Measurements from ENCODE around the gene CAMKMT. TPM values are rescaled to one million over a fixed set of nuclear protein-coding genes. Genes with fewer than 3 reads are reported as not detected.

The CAMKMT gene
- total RNA-seq, 6 donors from 2014 or later, result 7.7 to 17.8 (median 12.2) TPM

GRCh38 chr2:44680424-44680971 is 318.8 kb downstream of the CAMKMT start:
- no peaks in the 10 kb centered on the region for H3K36me3 ChIP-seq
- H3K4me3 ChIP-seq, result no peak overlapping the region
- 86 to 87% methylated on average over 8 of the region's 8 CpGs for WGBS, 2 donors
- TF ChIP-seq POLR2A (IDR thresholded peaks at IDR 0.05) (no peak), POLR2AphosphoS5 (IDR thresholded peaks at IDR 0.05) (no peak), EP300 (IDR thresholded peaks at IDR 0.05) (no peak), CTCF (IDR thresholded peaks at IDR 0.05) (no peak)
- DNase-seq (no peak), ATAC-seq (ENCODE audit: low FRiP score in 2 of 2) (no peak)
- no peaks in the 10 kb centered on the region for H3K4me1 ChIP-seq
- H3K9me3 ChIP-seq, result no peaks in the 10 kb centered on the region
- no peak overlapping the region for H3K27ac ChIP-seq
- no peaks in the 10 kb centered on the region for H3K27me3 ChIP-seq

GRCh38 chr2:44680983-44681531 is 319.3 kb downstream of the CAMKMT start:
- no peak overlapping the region for H3K27ac ChIP-seq
- no peaks in the 10 kb centered on the region for H3K36me3 ChIP-seq
- H3K4me1 ChIP-seq, result no peaks in the 10 kb centered on the region
- TF ChIP-seq POLR2A (IDR thresholded peaks at IDR 0.05) (no peak), EP300 (IDR thresholded peaks at IDR 0.05) (no peak), CTCF (IDR thresholded peaks at IDR 0.05) (no peak), POLR2AphosphoS5 (IDR thresholded peaks at IDR 0.05) (no peak)
- H3K27me3 ChIP-seq, result no peaks in the 10 kb centered on the region
- ATAC-seq (ENCODE audit: low FRiP score in 2 of 2) (no peak), DNase-seq (no peak)
- WGBS, 2 donors, result 56 to 66% methylated on average over 5 of the region's 5 CpGs
- no peak overlapping the region for H3K4me3 ChIP-seq
- no peaks in the 10 kb centered on the region for H3K9me3 ChIP-seq

- H3K9me3 ChIP-seq, result no peaks in the 10 kb centered on the region
- H3K4me3 ChIP-seq, result no peak overlapping the region
- no peaks in the 10 kb centered on the region for H3K4me1 ChIP-seq
- no peak overlapping the region for H3K27ac ChIP-seq
- 96 to 97% methylated on average over 6 of the region's 6 CpGs for WGBS, 2 donors
- ATAC-seq (ENCODE audit: low FRiP score in 2 of 2) (no peak), DNase-seq (no peak)
- no peak for TF ChIP-seq POLR2AphosphoS5 (IDR thresholded peaks at IDR 0.05)
- no peak for TF ChIP-seq EP300 (IDR thresholded peaks at IDR 0.05)
- no peak for TF ChIP-seq POLR2A (IDR thresholded peaks at IDR 0.05)
- TF ChIP-seq CTCF (IDR thresholded peaks at IDR 0.05), result no peak
- no peaks in the 10 kb centered on the region for H3K36me3 ChIP-seq
- H3K27me3 ChIP-seq, result no peaks in the 10 kb centered on the region
Measured at GRCh38 chr2:44682459-44682858, 320.7 kb downstream of the CAMKMT start.

GRCh38 chr2:44684559-44684958 is 322.8 kb downstream of the CAMKMT start:
- TF ChIP-seq POLR2A (IDR thresholded peaks at IDR 0.05), result no peak
- Histone ChIP-seq H3K36me3 (no peaks in the 10 kb centered on the region), H3K4me1 (no peaks in the 10 kb centered on the region), H3K27ac (no peak overlapping the region), H3K9me3 (no peaks in the 10 kb centered on the region), H3K27me3 (no peaks in the 10 kb centered on the region), H3K4me3 (no peak overlapping the region)
- DNase-seq, result no peak
- ATAC-seq (ENCODE audit: low FRiP score in 2 of 2), result no peak

- ATAC-seq (ENCODE audit: low FRiP score in 2 of 2) (no peak), DNase-seq (no peak)
- Histone ChIP-seq H3K36me3 (no peaks in the 10 kb centered on the region), H3K4me1 (no peaks in the 10 kb centered on the region), H3K27ac (no peak overlapping the region), H3K9me3 (no peaks in the 10 kb centered on the region), H3K27me3 (no peaks in the 10 kb centered on the region), H3K4me3 (no peak overlapping the region)
- TF ChIP-seq CTCF (IDR thresholded peaks at IDR 0.05) (no peak), EP300 (IDR thresholded peaks at IDR 0.05) (no peak)
- 82 to 89% methylated on average over 2 of the region's 2 CpGs for WGBS, 2 donors
Measured at GRCh38 chr2:44686561-44686960, 324.8 kb downstream of the CAMKMT start.
